Activated CD8-positive, alpha-beta memory T cell treated with anti-CD3 and anti-CD28 coated beads, Interleukin-2, amount 50 U/mL, for 1 hour (primary cell): ENCODE data around the gene BCL2L12.
"Not testable (repeated sequence)": the region's sequence is repeated elsewhere in the genome, so short reads cannot be mapped to it uniquely, and the experiment has no call there.

Source experiments
- DNase-seq: peaks from one replicate; pipeline ENCODE4 v3.0.0-alpha.2; 2020; ENCODE audit errors: extremely low read depth

Gene BCL2L12

DNA sequence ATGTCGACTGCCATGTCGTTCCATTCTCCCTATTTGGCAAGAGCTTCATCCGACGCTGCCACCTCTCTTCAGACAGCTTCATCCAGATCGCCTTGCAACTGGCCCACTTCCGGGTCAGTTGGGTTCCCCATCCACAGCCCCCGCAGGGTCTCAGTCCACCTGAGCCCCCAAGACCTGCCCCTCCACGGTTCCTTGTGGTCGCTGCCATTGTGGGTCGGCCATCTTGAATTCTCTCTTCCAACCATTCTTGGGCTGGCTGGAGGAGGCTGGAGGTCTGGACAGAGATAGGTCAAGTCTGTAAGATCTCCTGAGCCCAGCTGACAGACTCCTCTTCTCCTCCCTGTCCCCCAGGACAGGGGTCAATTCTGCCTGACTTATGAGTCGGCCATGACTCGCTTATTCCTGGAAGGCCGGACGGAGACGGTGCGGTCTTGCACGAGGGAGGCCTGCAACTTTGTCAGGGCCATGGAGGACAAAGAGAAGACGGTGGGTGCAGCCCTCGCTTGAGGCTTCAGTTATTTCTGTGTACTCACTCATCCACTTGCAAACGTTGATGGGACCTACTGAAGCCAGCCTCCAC lies 44.7 kb downstream of the BCL2L12 start:
- DNase-seq: no peak

DNA sequence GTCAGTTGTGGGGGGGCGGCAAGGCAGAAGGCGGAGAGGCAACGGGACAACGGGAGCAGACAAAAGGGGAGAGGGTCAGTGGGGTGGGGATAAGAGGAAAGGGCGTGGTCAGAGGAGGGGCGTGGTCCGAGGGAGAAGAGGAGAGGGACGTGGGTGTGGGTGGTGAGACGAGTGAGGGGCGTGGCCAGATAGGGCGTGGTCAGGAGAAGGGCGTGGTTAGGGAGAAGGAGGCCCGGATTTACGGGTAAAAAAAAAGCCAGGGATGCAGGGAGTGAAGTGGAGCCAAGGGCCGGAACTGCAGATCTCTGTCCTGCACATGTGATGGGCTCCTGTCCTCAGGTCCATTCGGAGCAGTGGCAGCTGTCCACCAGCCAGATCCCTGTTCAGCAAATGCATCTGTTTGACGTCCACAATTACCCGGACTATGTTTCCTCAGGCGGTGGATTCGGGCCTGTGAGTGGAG lies 46.7 kb downstream of the BCL2L12 start:
- DNase-seq: no peak

DNA sequence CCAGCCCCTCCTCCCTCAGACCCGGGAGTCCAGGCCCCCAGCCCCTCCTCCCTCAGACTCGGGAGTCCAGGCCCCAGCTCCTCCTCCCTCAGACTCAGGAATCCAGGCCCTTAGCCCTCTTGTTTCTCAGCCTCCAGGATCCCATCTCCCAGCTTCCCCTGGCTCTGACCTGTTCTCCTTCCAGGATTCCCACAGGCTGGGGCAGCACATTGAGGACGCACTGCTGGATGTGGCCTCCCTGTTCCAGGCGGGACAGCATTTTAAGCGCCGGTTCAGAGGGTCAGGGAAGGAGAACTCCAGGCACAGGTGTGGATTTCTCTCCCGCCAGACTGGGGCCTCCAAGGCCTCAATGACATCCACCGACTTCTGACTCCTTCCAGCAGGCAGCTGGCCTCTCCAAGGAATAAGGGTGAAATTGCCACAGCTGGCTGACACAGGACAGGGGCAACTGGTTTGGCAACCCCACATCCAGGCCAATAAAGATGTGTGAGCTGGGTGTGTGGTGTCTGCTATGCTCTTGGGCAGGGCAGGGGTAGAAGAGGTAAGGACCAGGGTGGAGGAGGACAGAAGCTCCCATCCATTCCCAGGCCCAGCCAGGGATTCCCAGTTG lies 47.6 kb downstream of the BCL2L12 start:
- no peak for DNase-seq

DNA sequence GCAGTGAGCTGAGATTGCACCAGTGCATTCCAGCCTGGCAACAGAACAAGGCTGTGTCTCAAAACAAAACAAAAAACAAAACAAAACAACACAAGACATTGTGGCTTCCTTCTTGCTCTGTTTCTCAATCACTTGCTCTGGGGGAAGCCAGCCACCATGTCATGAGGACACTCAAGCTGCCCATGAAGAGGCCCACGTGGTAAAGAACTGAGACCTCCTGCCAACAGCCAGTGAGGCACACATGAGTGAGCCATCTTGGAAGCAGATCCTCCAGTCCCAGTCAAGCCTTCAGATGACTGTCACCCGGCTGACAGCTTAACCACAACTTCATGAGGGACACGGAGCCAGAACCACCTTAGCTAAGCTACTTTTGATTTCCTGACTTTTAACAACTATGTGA lies 50.4 kb downstream of the BCL2L12 start:
- no peak for DNase-seq

DNA sequence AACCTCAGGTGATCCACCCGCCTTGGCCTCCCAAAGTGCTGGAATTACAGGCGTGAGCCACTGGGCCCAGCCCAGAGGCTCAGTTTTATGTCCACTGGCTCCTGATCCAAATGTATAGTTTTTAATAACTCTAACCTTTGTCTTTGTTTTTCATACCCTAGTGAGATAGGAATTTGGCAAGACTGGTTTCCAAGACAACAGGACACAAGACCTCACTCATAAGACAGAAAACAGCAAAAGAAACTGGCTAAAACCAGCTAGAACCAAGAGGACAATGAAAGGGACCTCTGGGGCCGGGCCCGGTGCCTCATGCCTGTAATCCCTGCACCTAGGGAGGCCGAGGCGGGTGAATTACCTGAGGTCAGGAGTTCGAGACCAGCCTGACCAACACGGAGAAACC lies 52.8 kb downstream of the BCL2L12 start:
- DNase-seq: no peak

DNA sequence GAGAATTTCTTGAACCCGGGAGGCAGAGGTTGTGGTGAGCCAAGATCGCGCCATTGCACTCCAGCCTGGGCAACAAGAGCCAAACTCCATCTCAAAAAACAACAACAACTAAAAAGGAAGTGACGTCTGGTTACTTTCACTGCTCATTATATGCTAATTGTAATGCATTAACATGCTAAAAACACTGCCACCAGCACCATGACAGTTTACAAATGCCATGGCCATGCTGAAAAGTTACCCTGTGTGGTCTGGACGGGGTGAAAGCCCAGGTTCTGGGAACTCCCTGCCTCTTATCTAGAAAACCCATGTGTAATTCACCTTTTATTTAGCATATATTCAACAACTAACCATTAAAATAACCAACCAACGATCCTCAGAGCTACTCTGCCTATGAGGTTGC lies 53.3 kb downstream of the BCL2L12 start:
- DNase-seq: no peak

DNA sequence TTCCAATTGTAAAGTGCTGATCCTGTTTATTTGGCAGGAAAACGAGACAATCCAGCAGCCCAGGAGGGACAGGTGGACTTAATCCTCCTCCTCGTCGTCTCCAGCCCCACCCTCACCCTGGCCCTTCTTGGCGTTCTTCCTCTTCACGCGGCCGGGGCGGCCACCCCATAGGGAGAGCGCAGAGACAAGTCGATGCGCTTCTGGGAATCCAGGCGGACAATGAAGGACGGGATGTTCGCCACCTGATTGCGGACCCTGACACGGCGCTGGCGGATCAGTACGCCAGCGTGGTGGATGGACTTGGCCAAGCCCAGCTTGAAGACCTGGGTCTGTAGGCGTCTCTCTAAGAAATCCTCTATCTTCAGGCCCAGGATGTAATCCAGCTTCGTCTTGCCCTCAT lies 53.7 kb downstream of the BCL2L12 start:
- DNase-seq: not testable (repeated sequence)
